MCF 10A (cell line): ENCODE measurements around the gene RHAG. TPM values are rescaled to one million over a fixed set of nuclear protein-coding genes. Genes with fewer than 3 reads are reported as not detected.

ENCODE experiments used
- Bru-seq: library from RNA; stranded (reverse); fragments of 400-500 nt; gene quantifications from one replicate; lab custom pipeline; 2021; lab: Mats Ljungman, UMichigan
- BruChase-seq, 2 experiments: library from RNA; stranded (reverse); fragments of 400-500 nt; gene quantifications; one replicate each; lab custom pipeline; 2021; lab: Mats Ljungman, UMichigan
- BruUV-seq: library from RNA; stranded (reverse); fragments of 400-500 nt; replicated peaks from 2 replicates; lab custom pipeline; 2021; lab: Mats Ljungman, UMichigan
- CTCF ChIA-PET: fragments of 300-600 bp; sonication (Branson Sonifier 250); formaldehyde crosslinking; extraction: SDS; loops from one replicate; lab custom pipeline; 2021; ENCODE audit warnings: antibody characterized with exemption, inconsistent platforms; lab: Yijun Ruan, JAX
- POLR2A ChIA-PET: fragments of 300-600, 350-650 bp; sonication (Branson Sonifier 250); formaldehyde crosslinking; extraction: SDS; loops from one replicate; lab custom pipeline; 2020; ENCODE audit warnings: antibody characterized with exemption, inconsistent platforms; lab: Yijun Ruan, JAX
- DNase-seq: peaks from one replicate; pipeline ENCODE4 v3.0.0-alpha.2; 2018; ENCODE audit not compliant: unreplicated experiment
- H3K27ac Mint-ChIP-seq: one replicate; pipeline ENCODE4 v1.8.0; 2022; ENCODE audit warnings: mild to moderate bottlenecking, low read depth, mixed read lengths; ENCODE audit not compliant: unreplicated experiment
- H3K27me3 Mint-ChIP-seq: one replicate; pipeline ENCODE4 v1.8.0; 2022; ENCODE audit warnings: mixed read lengths; ENCODE audit not compliant: insufficient read depth, unreplicated experiment
- H3K36me3 Mint-ChIP-seq: one replicate; pipeline ENCODE4 v1.8.0; 2022; ENCODE audit warnings: mild to moderate bottlenecking, moderate library complexity, mixed read lengths; ENCODE audit not compliant: insufficient read depth, unreplicated experiment
- H3K4me1 Mint-ChIP-seq: one replicate; pipeline ENCODE4 v1.8.0; 2022; ENCODE audit warnings: mixed read lengths; ENCODE audit not compliant: insufficient read depth, unreplicated experiment
- H3K4me3 Mint-ChIP-seq: one replicate; pipeline ENCODE4 v1.8.0; 2022; ENCODE audit warnings: mild to moderate bottlenecking, moderate library complexity, mixed read lengths; ENCODE audit not compliant: unreplicated experiment
- H3K9me3 Mint-ChIP-seq: one replicate; pipeline ENCODE4 v1.8.0; 2022; ENCODE audit warnings: mixed read lengths; ENCODE audit not compliant: unreplicated experiment
- intact Hi-C: fragments of 100-400 bp; cut with micrococcal nuclease; formaldehyde crosslinking; loops from 2 replicates; pipeline ENCODE4 v1.14.1; 2022
- long read RNA-seq: library from polyadenylated mRNA; stranded (forward); transcript quantifications from one replicate; pipeline ENCODE4 v2.0.0, GENCODE V29; 2022
- total RNA-seq: library from RNA; stranded (reverse); gene quantifications from 2 replicates; pipeline ENCODE4 v1.2.3, GENCODE V29; 2022
- TF ChIP-seq, protein P1 (sequence below): fragments of 200-600 bp; IDR thresholded peaks from one replicate; pipeline ENCODE4 v1.8.0; 2022; ENCODE audit warnings: antibody characterized with exemption, mild to moderate bottlenecking; ENCODE audit not compliant: unreplicated experiment

RHAG gene
- total RNA-seq (not detected in 2 replicates), Bru-seq, nascent RNA (not detected), BruChase-seq, experiment 1, labeled RNA remaining after a 6-hour chase (not detected), BruChase-seq, experiment 2, labeled RNA remaining after a 2-hour chase (not detected)
- long read RNA-seq: 0 reads

DNA sequence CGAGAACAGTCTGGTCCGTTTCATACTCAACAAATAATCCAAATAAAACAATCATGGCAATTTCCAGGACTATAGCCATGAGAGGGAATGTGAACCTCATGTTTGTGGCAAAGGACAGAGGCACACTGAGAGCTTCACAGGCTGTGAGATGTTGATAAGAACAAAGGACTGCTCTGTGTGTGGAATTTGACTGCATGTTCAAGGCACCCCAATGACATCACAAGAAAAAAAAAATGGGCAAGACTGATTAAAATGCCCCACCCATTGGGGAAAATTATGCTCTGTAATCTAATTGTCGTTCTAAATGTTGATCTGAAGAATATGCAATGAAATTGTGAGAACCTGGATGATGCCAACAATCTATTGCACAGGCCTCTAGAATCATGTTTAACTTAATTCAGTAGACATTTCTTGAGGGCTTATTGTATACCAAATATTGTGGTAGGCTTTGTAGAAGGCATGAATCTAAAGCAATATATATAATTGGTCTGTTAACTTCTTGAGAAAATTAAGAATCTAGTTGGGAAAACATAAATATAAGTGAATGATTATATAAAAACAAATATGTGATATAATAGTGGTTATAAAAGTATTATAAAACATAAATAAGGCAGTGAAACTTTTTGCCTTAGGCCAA is at the start of gene RHAG:
TSS of gene RHAG (minus strand) at position 127 of the 637 bp plus-strand sequence. CDS start at position 100, 27 bp downstream.
- no TSS peak for BruUV-seq
- ChIA-PET CTCF (interaction anchor here (0.8 to 1.5 kb wide), 3 partner anchors 12 to 15 kb away, joined by 3 to 7 read pairs (median 3); no protein-coding TSS in a partner anchor), POLR2A (no interaction called here)
- DNase-seq: no peak
- H3K9me3 Mint-ChIP-seq: no peaks in the 10 kb centered on the region
- no peaks in the 10 kb centered on the region for H3K36me3 Mint-ChIP-seq
- TF ChIP-seq, protein P1, sequence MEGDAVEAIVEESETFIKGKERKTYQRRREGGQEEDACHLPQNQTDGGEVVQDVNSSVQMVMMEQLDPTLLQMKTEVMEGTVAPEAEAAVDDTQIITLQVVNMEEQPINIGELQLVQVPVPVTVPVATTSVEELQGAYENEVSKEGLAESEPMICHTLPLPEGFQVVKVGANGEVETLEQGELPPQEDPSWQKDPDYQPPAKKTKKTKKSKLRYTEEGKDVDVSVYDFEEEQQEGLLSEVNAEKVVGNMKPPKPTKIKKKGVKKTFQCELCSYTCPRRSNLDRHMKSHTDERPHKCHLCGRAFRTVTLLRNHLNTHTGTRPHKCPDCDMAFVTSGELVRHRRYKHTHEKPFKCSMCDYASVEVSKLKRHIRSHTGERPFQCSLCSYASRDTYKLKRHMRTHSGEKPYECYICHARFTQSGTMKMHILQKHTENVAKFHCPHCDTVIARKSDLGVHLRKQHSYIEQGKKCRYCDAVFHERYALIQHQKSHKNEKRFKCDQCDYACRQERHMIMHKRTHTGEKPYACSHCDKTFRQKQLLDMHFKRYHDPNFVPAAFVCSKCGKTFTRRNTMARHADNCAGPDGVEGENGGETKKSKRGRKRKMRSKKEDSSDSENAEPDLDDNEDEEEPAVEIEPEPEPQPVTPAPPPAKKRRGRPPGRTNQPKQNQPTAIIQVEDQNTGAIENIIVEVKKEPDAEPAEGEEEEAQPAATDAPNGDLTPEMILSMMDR: no peak
- no peaks in the 10 kb centered on the region for H3K4me1 Mint-ChIP-seq
- intact Hi-C loops: no loop called here
- no peak within 1 kb of the TSS for H3K27ac Mint-ChIP-seq
- peaks cover 48% of the 10 kb centered on the region for H3K27me3 Mint-ChIP-seq
- H3K4me3 Mint-ChIP-seq: no peak within 1 kb of the TSS

DNA sequence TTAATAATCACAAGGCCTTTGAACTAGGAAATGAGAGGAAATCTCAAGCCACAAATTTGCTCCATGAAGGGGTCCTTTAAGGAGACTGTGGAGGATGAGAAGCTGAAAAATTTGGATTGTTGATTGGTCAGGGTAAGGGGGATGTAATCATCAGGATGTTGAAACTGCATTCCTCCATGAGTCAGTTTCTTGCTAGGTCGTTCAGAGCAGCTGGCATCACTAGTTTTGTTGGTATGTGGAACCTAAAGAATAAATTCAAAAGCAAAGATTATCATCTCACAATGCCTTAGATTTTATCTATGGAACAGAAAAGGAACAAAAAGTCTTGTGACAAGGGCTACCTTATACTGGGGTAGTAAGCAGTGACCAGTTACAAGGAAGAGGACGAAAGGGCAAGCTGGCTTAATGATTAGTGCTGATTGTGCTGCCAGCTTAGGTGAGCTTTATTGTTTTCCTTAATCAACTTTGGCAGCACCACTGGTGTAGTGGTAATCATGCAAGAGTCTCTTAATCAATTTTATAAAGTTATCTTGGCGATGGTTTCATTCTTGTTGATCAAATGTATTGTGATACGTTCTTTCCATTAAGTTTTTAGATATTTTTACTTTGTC is 40.1 kb upstream of the RHAG start:
- ChIA-PET POLR2A (no interaction called here), CTCF (interaction anchor here (1.1 to 2.2 kb wide), 2 partner anchors 9 to 54 kb away, joined by 3 to 12 read pairs; no protein-coding TSS in a partner anchor)
- intact Hi-C loops: no loop called here
- H3K9me3 Mint-ChIP-seq: no peaks in the 10 kb centered on the region
- TF ChIP-seq, protein P1: no peak
- H3K27ac Mint-ChIP-seq: no peak overlapping the region
- peak; percentile 57 for DNase-seq
- no peaks in the 10 kb centered on the region for H3K4me1 Mint-ChIP-seq
- no peak overlapping the region for H3K4me3 Mint-ChIP-seq
- peaks cover 9% of the 10 kb centered on the region for H3K27me3 Mint-ChIP-seq
- no TSS peak for BruUV-seq
- peaks cover 6% of the 10 kb centered on the region for H3K36me3 Mint-ChIP-seq

DNA sequence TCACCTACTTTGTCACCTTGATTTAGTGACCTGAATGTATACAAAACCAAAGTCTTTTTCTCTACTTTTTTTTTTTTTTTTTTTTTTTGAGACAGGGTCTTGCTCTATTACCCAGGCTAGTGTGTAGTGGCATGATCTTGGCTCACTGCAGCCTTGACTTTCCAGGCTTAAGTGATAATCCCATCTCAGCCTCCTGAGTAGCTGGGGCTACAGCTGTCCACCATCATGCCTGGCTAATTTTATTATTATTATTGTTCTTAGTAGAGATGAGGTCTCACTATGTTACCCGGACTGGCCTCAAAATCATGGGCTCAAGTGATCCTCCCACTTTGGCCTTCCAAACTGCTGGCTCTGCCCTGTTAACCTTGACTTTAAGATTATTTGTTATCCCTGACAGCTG is 39.2 kb upstream of the RHAG start:
- TF ChIP-seq, protein P1: no peak
- intact Hi-C loops: no loop called here
- Mint-ChIP-seq H3K4me1 (no peaks in the 10 kb centered on the region), H3K4me3 (no peak overlapping the region), H3K27me3 (no peaks in the 10 kb centered on the region), H3K27ac (no peak overlapping the region), H3K36me3 (peaks cover 6% of the 10 kb centered on the region), H3K9me3 (no peaks in the 10 kb centered on the region)
- no TSS peak for BruUV-seq
- POLR2A ChIA-PET: no interaction called here
- no peak for DNase-seq
- CTCF ChIA-PET: interaction anchor here (1.1 kb wide), 1 partner anchor 10 kb away, joined by 3 read pairs; no protein-coding TSS in a partner anchor

DNA sequence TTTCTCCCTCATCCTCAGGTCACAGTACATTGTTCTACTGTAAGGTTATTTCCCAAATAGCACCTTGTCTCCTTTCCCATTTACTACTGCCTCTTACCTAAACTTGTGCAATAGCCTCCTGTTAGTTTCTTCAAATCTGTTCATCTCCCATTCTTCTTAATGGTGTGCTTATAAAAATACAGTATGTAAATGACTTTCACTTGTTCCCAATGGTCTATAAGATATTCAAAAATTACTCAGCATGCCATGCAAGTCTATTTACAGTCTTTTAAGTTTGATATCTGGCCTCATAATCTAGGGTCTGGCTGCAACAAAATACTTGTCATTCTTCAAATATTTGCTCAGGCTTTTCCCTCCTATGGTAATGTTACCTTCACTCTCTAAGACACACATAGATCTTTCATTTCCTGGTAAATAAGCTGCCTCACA is 31.5 kb upstream of the RHAG start:
- no peaks in the 10 kb centered on the region for H3K36me3 Mint-ChIP-seq
- DNase-seq: no peak
- H3K27ac Mint-ChIP-seq: no peak overlapping the region
- BruUV-seq: no TSS peak
- no peak overlapping the region for H3K4me3 Mint-ChIP-seq
- no peaks in the 10 kb centered on the region for H3K9me3 Mint-ChIP-seq
- no peaks in the 10 kb centered on the region for H3K4me1 Mint-ChIP-seq
- POLR2A ChIA-PET: interaction anchor here (0.7 kb wide), 1 partner anchor 9 kb away, joined by 4 read pairs; no protein-coding TSS in a partner anchor
- CTCF ChIA-PET: no interaction called here
- TF ChIP-seq, protein P1: no peak
- intact Hi-C loops: no loop called here
- H3K27me3 Mint-ChIP-seq: peaks cover 11% of the 10 kb centered on the region
